Liver (tissue), 9 donors: ENCODE data around the gene ANXA3. TPM values are rescaled to one million over a fixed set of nuclear protein-coding genes. Genes with fewer than 3 reads are reported as not detected.

Experiments
- DNase-seq: peaks from one replicate; pipeline ENCODE4 v3.0.0-alpha.2; 2017; ENCODE audit warnings: low spot score
- H3K27ac ChIP-seq, 2 donors: one replicate each; pipeline ENCODE4 v1.7.0; 2013; ENCODE audit warnings: inconsistent platforms in 2 of 2, low read length in 2 of 2, control low read depth in 1 of 2, low read depth in 1 of 2, mild to moderate bottlenecking in 1 of 2
- H3K27me3 ChIP-seq, 4 donors: one replicate each; pipeline versions ENCODE4 v1.6.1 to v1.7.0; 2013; ENCODE audit warnings: low read length in 3 of 4, inconsistent platforms in 1 of 4, mild to moderate bottlenecking in 1 of 4, moderate library complexity in 1 of 4; ENCODE audit not compliant: control insufficient read depth in 4 of 4, insufficient read depth in 4 of 4
- H3K36me3 ChIP-seq, 4 donors: one replicate each; pipeline versions ENCODE4 v1.6.1 to v1.7.0; 2013; ENCODE audit warnings: low read length in 3 of 4, mild to moderate bottlenecking in 3 of 4, low read depth in 1 of 4, moderate library complexity in 1 of 4; ENCODE audit not compliant: control insufficient read depth in 4 of 4, insufficient read depth in 3 of 4
- H3K4me1 ChIP-seq, 4 donors: one replicate each; pipeline versions ENCODE4 v1.6.1 to v1.7.0; 2013; ENCODE audit warnings: low read length in 3 of 4, mild to moderate bottlenecking in 3 of 4, moderate library complexity in 1 of 4; ENCODE audit not compliant: control insufficient read depth in 4 of 4, insufficient read depth in 4 of 4
- H3K4me3 ChIP-seq, 3 donors: one replicate each; pipeline versions ENCODE4 v1.6.1 to v1.7.0; 2013; ENCODE audit warnings: low read length in 3 of 3, control low read depth in 1 of 3, low read depth in 1 of 3, mild to moderate bottlenecking in 1 of 3
- H3K9ac ChIP-seq, 2 donors: one replicate each; pipeline ENCODE4 v1.7.0; 2013; ENCODE audit warnings: low read length in 2 of 2, mild to moderate bottlenecking in 2 of 2, moderate library complexity in 2 of 2, control low read depth in 1 of 2, low read depth in 1 of 2
- H3K9me3 ChIP-seq, 4 donors: one replicate each; pipeline versions ENCODE4 v1.6.1 to v1.7.0; 2013; ENCODE audit warnings: low read length in 3 of 4; ENCODE audit not compliant: control insufficient read depth in 4 of 4
- EGR1 ChIP-seq, 2 donors: IDR thresholded peaks; 2 replicates each; pipeline ENCODE4 v1.6.1; 2016 to 2018; ENCODE audit warnings: antibody characterized with exemption in 2 of 2, low read depth in 2 of 2
- FOXA2 ChIP-seq: IDR thresholded peaks from 2 replicates; pipeline ENCODE4 v1.6.1; 2016; ENCODE audit warnings: antibody characterized with exemption
- GABPA ChIP-seq, 2 donors: IDR thresholded peaks in 1 of 2; conservative IDR thresholded peaks in 1 of 2; 2 replicates each; pipeline ENCODE4 v1.6.1; 2016; ENCODE audit warnings: antibody characterized with exemption in 2 of 2, mild to moderate bottlenecking in 1 of 2, moderate library complexity in 1 of 2
- HNF4A ChIP-seq, 2 donors: conservative IDR thresholded peaks; 2 replicates each; pipeline ENCODE4 v1.6.1; 2016; ENCODE audit warnings: antibody characterized with exemption in 2 of 2, mild to moderate bottlenecking in 2 of 2
- JUND ChIP-seq, 2 donors: IDR thresholded peaks; 2 replicates each; pipeline ENCODE4 v1.6.1; 2016; ENCODE audit warnings: antibody characterized with exemption in 2 of 2
- RAD21 ChIP-seq, 2 donors: IDR thresholded peaks; 2 replicates each; pipeline ENCODE4 v1.6.1; 2016; ENCODE audit warnings: antibody characterized with exemption in 2 of 2, mild to moderate bottlenecking in 2 of 2
- SP1 ChIP-seq: IDR thresholded peaks from 2 replicates; pipeline ENCODE4 v1.6.1; 2018; ENCODE audit warnings: antibody characterized with exemption, mild to moderate bottlenecking
- TAF1 ChIP-seq: conservative IDR thresholded peaks from 2 replicates; pipeline ENCODE4 v1.6.1; 2016; ENCODE audit warnings: antibody characterized with exemption, mild to moderate bottlenecking
- WGBS: extraction: QIAGEN DNeasy Blood & Tissue Kit; methylation state at CpG from one replicate; pipeline ENCODE4 v1.1.7; 2013; 5-methylcytosine and 5-hydroxymethylcytosine counted together
- polyA plus RNA-seq, 2 donors: library from polyadenylated mRNA; stranded (reverse) in 1 of 2; unstranded in 1 of 2; fragments of 200-250 nt in 1 of 2; fragments of >200 nt in 1 of 2; fragmentation: Nextera tagmentation in 1 of 2; extraction: Ambion mirVana in 1 of 2; gene quantifications; one replicate each; pipeline versions ENCODE4 v1.2.1 to v1.2.3, GENCODE V29; 2013 to 2015
- total RNA-seq, 2 donors: library from RNA; depleted of rRNA; stranded (reverse); fragments of >200 nt; gene quantifications; one replicate each; pipeline ENCODE4 v1.2.3, GENCODE V29; 2014
- TF ChIP-seq, protein P1 (sequence below): IDR thresholded peaks from 2 replicates; pipeline ENCODE4 v1.6.1; 2016; ENCODE audit warnings: antibody characterized with exemption
- TF ChIP-seq, protein P2 (sequence below): fragments of 150-350 bp; IDR thresholded peaks from 2 replicates; pipeline ENCODE4 v1.5.1; 2017; ENCODE audit warnings: improper control_type of control experiment, low read depth, low read length; ENCODE audit not compliant: missing input control
- TF ChIP-seq, protein P3 (sequence below): IDR thresholded peaks from 2 replicates; pipeline ENCODE4 v1.6.1; 2016; ENCODE audit warnings: antibody characterized with exemption
- TF ChIP-seq, protein P4 (sequence below): IDR thresholded peaks from 2 replicates; pipeline ENCODE4 v1.6.1; 2016; ENCODE audit warnings: antibody characterized with exemption, mild to moderate bottlenecking
- donor health status: healthy.
- donor health status: healthy.
- donor health status: healthy.
- donor health status: healthy.
- donor health status: healthy.

Gene ANXA3
- total and polyA plus RNA-seq, 4 donors: 1.7 to 16.4 (median 3.4) TPM

DNA sequence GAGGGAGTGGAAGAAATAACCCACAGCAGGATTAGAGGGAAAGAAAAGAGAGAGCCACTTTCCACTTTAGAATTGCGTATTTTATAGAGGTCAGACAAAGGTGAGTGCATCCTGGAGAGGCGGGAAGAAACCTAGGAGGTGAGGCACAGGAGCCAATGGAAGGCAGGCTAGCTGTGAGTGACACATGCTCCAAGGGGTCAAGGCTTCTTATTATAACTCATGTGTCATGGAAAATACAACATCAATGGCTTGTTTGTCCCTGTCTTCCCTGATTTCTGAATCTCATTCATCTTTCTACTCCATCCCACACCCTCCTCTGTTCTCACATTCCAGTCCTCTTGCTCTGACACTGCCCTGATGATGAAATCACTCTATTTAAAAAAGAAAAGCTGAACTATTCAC lies 14.4 kb downstream of the ANXA3 start:
- H3K27ac ChIP-seq: no peak overlapping the region

DNA sequence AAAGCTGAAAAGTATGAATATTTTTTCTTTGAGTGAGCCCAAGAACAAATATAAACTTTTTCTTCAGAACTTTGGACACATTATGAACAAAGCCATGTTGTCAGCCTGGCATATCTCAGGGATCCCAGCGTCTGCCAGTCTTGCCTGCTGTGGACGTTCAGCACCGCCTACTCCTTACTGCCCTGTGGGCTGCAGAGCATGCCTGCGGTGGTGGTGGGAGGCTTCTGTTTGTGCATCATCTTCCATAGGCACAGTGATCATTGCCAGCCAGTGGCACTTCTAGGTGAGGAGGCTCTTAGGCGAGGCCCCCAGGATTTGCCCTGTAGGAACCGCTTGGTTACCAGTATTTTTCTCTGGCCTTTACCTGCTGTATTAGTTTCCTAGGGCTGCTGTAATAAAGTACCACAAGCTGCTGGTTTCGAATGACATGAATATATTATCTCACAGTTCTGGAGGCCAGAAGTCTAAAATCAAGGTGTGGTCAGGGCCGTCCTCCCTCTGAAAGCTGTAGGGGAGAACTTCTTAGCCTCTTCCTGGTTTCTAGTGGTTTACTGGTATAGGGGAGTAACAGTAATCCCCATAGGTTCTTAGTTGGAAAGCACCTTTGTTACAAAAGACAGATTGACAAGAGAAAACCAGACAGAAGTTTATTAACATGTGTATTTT lies 15.4 kb downstream of the ANXA3 start:
- no peak for DNase-seq
- peaks cover 0 to 5% (median 1%) of the 10 kb centered on the region in 4 donors for H3K27me3 ChIP-seq
- no peaks in the 10 kb centered on the region for H3K36me3 ChIP-seq
- H3K4me3 ChIP-seq: no peak overlapping the region
- H3K9me3 ChIP-seq: no peaks in the 10 kb centered on the region
- WGBS: 82% methylated on average over 8 of the region's 8 CpGs
- no peak overlapping the region for H3K27ac ChIP-seq
- TF ChIP-seq FOXA2 (no peak), EGR1 (IDR thresholded peaks at IDR 0.05; ENCODE audit: low read depth in 2 of 2) (no peak), TAF1 (no peak), GABPA (IDR thresholded peaks at IDR 0.05 in 1 of 2, conservative IDR thresholded peaks at IDR 0.05 in 1 of 2) (no peak), JUND (IDR thresholded peaks at IDR 0.05) (no peak)
- TF ChIP-seq, protein P1, sequence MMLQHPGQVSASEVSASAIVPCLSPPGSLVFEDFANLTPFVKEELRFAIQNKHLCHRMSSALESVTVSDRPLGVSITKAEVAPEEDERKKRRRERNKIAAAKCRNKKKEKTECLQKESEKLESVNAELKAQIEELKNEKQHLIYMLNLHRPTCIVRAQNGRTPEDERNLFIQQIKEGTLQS: no peak
- H3K4me1 ChIP-seq: no peaks in the 10 kb centered on the region
- no peak overlapping the region for H3K9ac ChIP-seq

More for the DNA sequence above, 14.4 kb downstream of the ANXA3 start:
- no peak overlapping the region for H3K9ac ChIP-seq
- peaks cover 0 to 5% (median 1%) of the 10 kb centered on the region in 4 donors for H3K27me3 ChIP-seq
- no peaks in the 10 kb centered on the region for H3K4me1 ChIP-seq
- WGBS: 75% methylated on average over 2 of the region's 2 CpGs
- TF ChIP-seq, protein P2, sequence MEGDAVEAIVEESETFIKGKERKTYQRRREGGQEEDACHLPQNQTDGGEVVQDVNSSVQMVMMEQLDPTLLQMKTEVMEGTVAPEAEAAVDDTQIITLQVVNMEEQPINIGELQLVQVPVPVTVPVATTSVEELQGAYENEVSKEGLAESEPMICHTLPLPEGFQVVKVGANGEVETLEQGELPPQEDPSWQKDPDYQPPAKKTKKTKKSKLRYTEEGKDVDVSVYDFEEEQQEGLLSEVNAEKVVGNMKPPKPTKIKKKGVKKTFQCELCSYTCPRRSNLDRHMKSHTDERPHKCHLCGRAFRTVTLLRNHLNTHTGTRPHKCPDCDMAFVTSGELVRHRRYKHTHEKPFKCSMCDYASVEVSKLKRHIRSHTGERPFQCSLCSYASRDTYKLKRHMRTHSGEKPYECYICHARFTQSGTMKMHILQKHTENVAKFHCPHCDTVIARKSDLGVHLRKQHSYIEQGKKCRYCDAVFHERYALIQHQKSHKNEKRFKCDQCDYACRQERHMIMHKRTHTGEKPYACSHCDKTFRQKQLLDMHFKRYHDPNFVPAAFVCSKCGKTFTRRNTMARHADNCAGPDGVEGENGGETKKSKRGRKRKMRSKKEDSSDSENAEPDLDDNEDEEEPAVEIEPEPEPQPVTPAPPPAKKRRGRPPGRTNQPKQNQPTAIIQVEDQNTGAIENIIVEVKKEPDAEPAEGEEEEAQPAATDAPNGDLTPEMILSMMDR: no peak
- TF ChIP-seq RAD21 (IDR thresholded peaks at IDR 0.05): no peak
- TF ChIP-seq, protein P3, sequence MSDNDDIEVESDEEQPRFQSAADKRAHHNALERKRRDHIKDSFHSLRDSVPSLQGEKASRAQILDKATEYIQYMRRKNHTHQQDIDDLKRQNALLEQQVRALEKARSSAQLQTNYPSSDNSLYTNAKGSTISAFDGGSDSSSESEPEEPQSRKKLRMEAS: no peak
- TF ChIP-seq, protein P4, sequence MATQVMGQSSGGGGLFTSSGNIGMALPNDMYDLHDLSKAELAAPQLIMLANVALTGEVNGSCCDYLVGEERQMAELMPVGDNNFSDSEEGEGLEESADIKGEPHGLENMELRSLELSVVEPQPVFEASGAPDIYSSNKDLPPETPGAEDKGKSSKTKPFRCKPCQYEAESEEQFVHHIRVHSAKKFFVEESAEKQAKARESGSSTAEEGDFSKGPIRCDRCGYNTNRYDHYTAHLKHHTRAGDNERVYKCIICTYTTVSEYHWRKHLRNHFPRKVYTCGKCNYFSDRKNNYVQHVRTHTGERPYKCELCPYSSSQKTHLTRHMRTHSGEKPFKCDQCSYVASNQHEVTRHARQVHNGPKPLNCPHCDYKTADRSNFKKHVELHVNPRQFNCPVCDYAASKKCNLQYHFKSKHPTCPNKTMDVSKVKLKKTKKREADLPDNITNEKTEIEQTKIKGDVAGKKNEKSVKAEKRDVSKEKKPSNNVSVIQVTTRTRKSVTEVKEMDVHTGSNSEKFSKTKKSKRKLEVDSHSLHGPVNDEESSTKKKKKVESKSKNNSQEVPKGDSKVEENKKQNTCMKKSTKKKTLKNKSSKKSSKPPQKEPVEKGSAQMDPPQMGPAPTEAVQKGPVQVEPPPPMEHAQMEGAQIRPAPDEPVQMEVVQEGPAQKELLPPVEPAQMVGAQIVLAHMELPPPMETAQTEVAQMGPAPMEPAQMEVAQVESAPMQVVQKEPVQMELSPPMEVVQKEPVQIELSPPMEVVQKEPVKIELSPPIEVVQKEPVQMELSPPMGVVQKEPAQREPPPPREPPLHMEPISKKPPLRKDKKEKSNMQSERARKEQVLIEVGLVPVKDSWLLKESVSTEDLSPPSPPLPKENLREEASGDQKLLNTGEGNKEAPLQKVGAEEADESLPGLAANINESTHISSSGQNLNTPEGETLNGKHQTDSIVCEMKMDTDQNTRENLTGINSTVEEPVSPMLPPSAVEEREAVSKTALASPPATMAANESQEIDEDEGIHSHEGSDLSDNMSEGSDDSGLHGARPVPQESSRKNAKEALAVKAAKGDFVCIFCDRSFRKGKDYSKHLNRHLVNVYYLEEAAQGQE: no peak
- TF ChIP-seq HNF4A (conservative IDR thresholded peaks at IDR 0.05): no peak
- no peak for TF ChIP-seq SP1
- no peak for TF ChIP-seq TAF1
- no peaks in the 10 kb centered on the region for H3K9me3 ChIP-seq
- H3K4me3 ChIP-seq: no peak overlapping the region
- no peaks in the 10 kb centered on the region for H3K36me3 ChIP-seq
- no peak for DNase-seq
